HepG2 (cell line): ENCODE data around the gene TOB2. TPM values are rescaled to one million over a fixed set of nuclear protein-coding genes. Genes with fewer than 3 reads are reported as not detected.

Experiments used
- ARID3A ChIP-seq: IDR thresholded peaks from 2 replicates; pipeline ENCODE4 v1.6.1; 2012; ENCODE audit warnings: low read depth, low read length, improper control_type of control experiment
- E2F2 ChIP-seq: sonication (generic); formaldehyde crosslinking; IDR thresholded peaks from 2 replicates; pipeline ENCODE4 v1.4.0; 2020; ENCODE audit warnings: missing genetic modification reagents, borderline replicate concordance
- FOSL2 ChIP-seq: sonication (generic); formaldehyde crosslinking; IDR thresholded peaks from 2 replicates; pipeline ENCODE4 v1.4.0; 2020; ENCODE audit warnings: missing genetic modification reagents
- HIC2 ChIP-seq: sonication (generic); formaldehyde crosslinking; IDR thresholded peaks from 2 replicates; pipeline ENCODE4 v1.9.0; 2022; ENCODE audit warnings: low read depth, missing genetic modification reagents
- HOXA9 ChIP-seq: sonication (generic); formaldehyde crosslinking; IDR thresholded peaks from 2 replicates; pipeline ENCODE4 v1.8.1; 2022; ENCODE audit warnings: missing genetic modification reagents, mild to moderate bottlenecking, moderate library complexity, borderline replicate concordance
- NFIC ChIP-seq: IDR thresholded peaks from 2 replicates; pipeline ENCODE4 v1.6.1; 2012; ENCODE audit warnings: mild to moderate bottlenecking, low read length, inconsistent platforms
- NFRKB ChIP-seq: fragments of 450-650 bp; IDR thresholded peaks from 2 replicates; pipeline ENCODE4 v1.6.1; 2017
- NR2F1 ChIP-seq, 2 experiments: fragments of 450-650 bp in 1 of 2; formaldehyde crosslinking in 1 of 2; IDR thresholded peaks; 2 replicates each; pipeline versions ENCODE4 v1.5.0 to v1.6.1; 2016 to 2020; ENCODE audit warnings: mild to moderate bottlenecking in 1 of 2, missing compliant biosample characterization in 1 of 2, missing genetic modification reagents in 1 of 2, moderate library complexity in 1 of 2
- PPARG ChIP-seq: conservative IDR thresholded peaks from 2 replicates; pipeline ENCODE4 v1.6.1; 2016; ENCODE audit warnings: missing biosample characterization, missing genetic modification reagents
- YY1 ChIP-seq: IDR thresholded peaks from 2 replicates; pipeline ENCODE4 v1.6.1; 2011; ENCODE audit warnings: low read length, low read depth, moderate library complexity, mild to moderate bottlenecking; ENCODE audit not compliant: insufficient read depth, insufficient replicate concordance
- ZBTB7A ChIP-seq: sonication (generic); formaldehyde crosslinking; IDR thresholded peaks from 2 replicates; pipeline ENCODE4 v1.8.0; 2022; ENCODE audit warnings: mild to moderate bottlenecking, missing genetic modification reagents
- ZC3H4 ChIP-seq: sonication (generic); formaldehyde crosslinking; IDR thresholded peaks from 2 replicates; pipeline ENCODE4 v1.4.0; 2020; ENCODE audit warnings: missing genetic modification reagents, borderline replicate concordance
- ZNF17 ChIP-seq: sonication (generic); formaldehyde crosslinking; IDR thresholded peaks from 2 replicates; pipeline ENCODE4 v1.5.0; 2020; ENCODE audit warnings: mild to moderate bottlenecking, missing genetic modification reagents
- ZNF18 ChIP-seq: sonication (generic); formaldehyde crosslinking; IDR thresholded peaks from 2 replicates; pipeline ENCODE4 v1.8.0; 2022; ENCODE audit warnings: mild to moderate bottlenecking, missing genetic modification reagents; ENCODE audit not compliant: insufficient replicate concordance
- ZNF274 ChIP-seq: sonication (generic); formaldehyde crosslinking; IDR thresholded peaks from 2 replicates; pipeline ENCODE4 v1.5.1; 2020; ENCODE audit warnings: mild to moderate bottlenecking, missing genetic modification reagents
- ZNF326 ChIP-seq: sonication (generic); formaldehyde crosslinking; IDR thresholded peaks from 2 replicates; pipeline ENCODE4 v1.4.0; 2020; ENCODE audit warnings: missing genetic modification reagents, borderline replicate concordance
- ZNF543 ChIP-seq: sonication (generic); formaldehyde crosslinking; IDR thresholded peaks from 2 replicates; pipeline ENCODE4 v1.4.0; 2020; ENCODE audit warnings: mild to moderate bottlenecking, missing genetic modification reagents
- ZNF567 ChIP-seq: sonication (generic); formaldehyde crosslinking; IDR thresholded peaks from 2 replicates; pipeline ENCODE4 v1.8.1; 2023; ENCODE audit warnings: mild to moderate bottlenecking, missing genetic modification reagents, borderline replicate concordance
- ZNF574 ChIP-seq: sonication (generic); formaldehyde crosslinking; IDR thresholded peaks from 2 replicates; pipeline ENCODE4 v1.4.0; 2020; ENCODE audit warnings: missing genetic modification reagents
- ZNF724P ChIP-seq: sonication (generic); formaldehyde crosslinking; IDR thresholded peaks from 2 replicates; pipeline ENCODE4 v1.8.0; 2022; ENCODE audit warnings: missing genetic modification reagents, borderline replicate concordance
- polyA plus RNA-seq, 8 experiments: library from polyadenylated mRNA; depleted of rRNA in 3 of 8; stranded (reverse) in 7 of 8; unstranded in 1 of 8; fragments of >200 nt; fragmentation: Illumina TruSeq in 4 of 8; extraction: Trizol in 4 of 8; gene quantifications; 2 replicates each; pipeline versions ENCODE4 v1.2.1 to v1.2.3, GENCODE V29; 2011 to 2016; ENCODE audit warnings: low read depth in 4 of 8, missing spikeins in 1 of 8, mixed read lengths in 1 of 8; ENCODE audit not compliant: insufficient read depth in 1 of 8
- total RNA-seq, 5 experiments: library from RNA; depleted of rRNA; stranded (reverse); fragments of >200 nt; fragmentation: Illumina TruSeq; extraction: Trizol; gene quantifications; 2 replicates each; pipeline ENCODE4 v1.2.3, GENCODE V29; 2016; ENCODE audit warnings: low read depth in 1 of 5

Gene TOB2
- total and polyA plus RNA-seq, 2 of the 13 experiments (the other 11 are each of a cell fraction or from before 2014, with no cell fraction given): 12.2 to 13.7 TPM

- no peak; the same call in 1 of the 2 replicates for TF ChIP-seq ZNF567 (CRISPR knock-in tag)
- TF ChIP-seq FOSL2: no peak; the same call in 1 of the 2 replicates
- TF ChIP-seq E2F2 (CRISPR knock-in tag): no peak
- peak; percentile 83; the same call in 1 of the 2 replicates for TF ChIP-seq ZBTB7A (CRISPR knock-in tag)
- no peak for TF ChIP-seq HIC2 (CRISPR knock-in tag)
- TF ChIP-seq PPARG (CRISPR knock-in tag): peak; percentile 65; the same call in 1 of the 2 replicates
- TF ChIP-seq ZNF274 (CRISPR knock-in tag): no peak; the same call in none of the 2 replicates
- no peak for TF ChIP-seq ZNF543
- TF ChIP-seq NFRKB: no peak
- TF ChIP-seq NFIC: no peak
- TF ChIP-seq ZNF724P (CRISPR knock-in tag): 0 out of 2 replicates have a peak, but pooled peaks have one; percentile 49
- TF ChIP-seq HOXA9 (CRISPR knock-in tag): no peak
- TF ChIP-seq ZNF326 (CRISPR knock-in tag): no peak
- peak; percentile 52; the same call in 1 of the 2 replicates for TF ChIP-seq ZNF574 (CRISPR knock-in tag)
- TF ChIP-seq NR2F1 (CRISPR knock-in tag; IDR thresholded peaks at IDR 0.05): peak; percentile 86 to 88
- no peak for TF ChIP-seq ZNF18
- no peak for TF ChIP-seq ZNF17 (CRISPR knock-in tag)
- no peak for TF ChIP-seq YY1
- no peak for TF ChIP-seq ZC3H4 (CRISPR knock-in tag)
- no peak for TF ChIP-seq ARID3A
These were observed 49.3 kb downstream of the TOB2 start (continued) for GRCh38 chr22:41397143-41397811.
